HCT116 (cell line): ENCODE measurements around the gene PREX1. TPM values are rescaled to one million over a fixed set of nuclear protein-coding genes. Genes with fewer than 3 reads are reported as not detected.

Source experiments
- ATAC-seq: fragments of 200-7000 bp; cut with Tn5 transposase; 2 replicates; pipeline ENCODE4 v1.9.1; 2020; ENCODE audit warnings: mild to moderate bottlenecking, moderate library complexity
- BruUV-seq: library from RNA; stranded (reverse); fragments of 400-500 nt; replicated peaks from 2 replicates; lab custom pipeline; 2021; lab: Mats Ljungman, UMichigan
- CTCF ChIA-PET: fragments of 300-600 bp; sonication (Branson Sonifier 250); formaldehyde crosslinking; loops from one replicate; lab custom pipeline; 2021; ENCODE audit warnings: antibody characterized with exemption; lab: Charles Lee
- POLR2A ChIA-PET: fragments of 300-600, 350-600 bp; sonication (Branson Sonifier 250); formaldehyde crosslinking; loops from one replicate; lab custom pipeline; 2021; ENCODE audit warnings: antibody characterized with exemption; lab: Charles Lee
- RAD21 ChIA-PET, 2 experiments: fragments of 300-600 bp; sonication (Branson Sonifier 250); formaldehyde crosslinking; loops; one replicate each; lab custom pipeline; 2023; ENCODE audit warnings: low total read pairs in 2 of 2; ENCODE audit not compliant: uncharacterized antibody in 2 of 2, unreplicated experiment in 2 of 2, low non-redundant PET in 1 of 2; lab: Charles Lee
- DNase-seq: peaks from one replicate; pipeline ENCODE4 v3.0.0-alpha.2; 2010; ENCODE audit warnings: low read depth, low spot score
- H2AFZ ChIP-seq: fragments of 200-600 bp; shearing (Covaris generic), sonication (generic); 2 replicates; pipeline ENCODE4 v1.6.1; 2017; ENCODE audit warnings: low read depth, mixed run types, mixed read lengths, antibody characterized with exemption, low read length; ENCODE audit not compliant: poor library complexity, severe bottlenecking
- H3K27ac ChIP-seq: 2 replicates; pipeline ENCODE4 v1.5.1; 2012; ENCODE audit warnings: low read depth, low read length
- H3K27me3 ChIP-seq: fragments of 200-600 bp; sonication (generic); 2 replicates; pipeline ENCODE4 v1.6.1; 2016; ENCODE audit warnings: mixed run types, low read length, mixed read lengths; ENCODE audit not compliant: insufficient read depth
- H3K36me3 ChIP-seq, 2 experiments: fragments of 200-500 bp in 1 of 2; fragments of 200-600 bp in 1 of 2; sonication (Bioruptor generic) in 1 of 2; sonication (generic) in 1 of 2; 2 replicates each; pipeline versions ENCODE4 v1.5.1 to v1.6.1; 2014 to 2016; ENCODE audit warnings: low read length in 2 of 2, inconsistent platforms in 1 of 2, mixed read lengths in 1 of 2, mixed run types in 1 of 2; ENCODE audit not compliant: insufficient read depth in 2 of 2, control insufficient read depth in 1 of 2
- H3K4me1 ChIP-seq, 2 experiments: fragments of 200-600 bp in 1 of 2; sonication (generic) in 1 of 2; 2 replicates each; pipeline versions ENCODE4 v1.5.1 to v1.6.1; 2012 to 2017; ENCODE audit warnings: low read length in 2 of 2, inconsistent platforms in 1 of 2, mild to moderate bottlenecking in 1 of 2, mixed read lengths in 1 of 2, mixed run types in 1 of 2, moderate library complexity in 1 of 2; ENCODE audit not compliant: insufficient read depth in 2 of 2, control insufficient read depth in 1 of 2
- H3K4me2 ChIP-seq: fragments of 200-600 bp; sonication (generic); 2 replicates; pipeline ENCODE4 v1.6.1; 2017; ENCODE audit warnings: mixed run types, low read length, mixed read lengths
- H3K4me3 ChIP-seq, 2 experiments: fragments of 200-600 bp in 1 of 2; sonication (generic) in 1 of 2; replicated peaks in 1 of 2; 2 replicates each; pipeline ENCODE4 v1.5.1; 2011 to 2016; ENCODE audit warnings: low read length in 2 of 2, control low read depth in 1 of 2, low read depth in 1 of 2, mild to moderate bottlenecking in 1 of 2, mixed read lengths in 1 of 2, mixed run types in 1 of 2
- H3K79me2 ChIP-seq: fragments of 200-600 bp; sonication (generic); 2 replicates; pipeline ENCODE4 v1.6.1; 2017; ENCODE audit warnings: mild to moderate bottlenecking, mixed run types, low read length, moderate library complexity, mixed read lengths; ENCODE audit not compliant: insufficient read depth
- H3K9ac ChIP-seq: fragments of 200-600 bp; sonication (generic); 2 replicates; pipeline ENCODE4 v1.6.1; 2016; ENCODE audit warnings: low read length, mixed read lengths
- H3K9me2 ChIP-seq: fragments of 200-600 bp; sonication (generic), shearing (Covaris generic); 2 replicates; pipeline ENCODE4 v1.6.1; 2017; ENCODE audit warnings: mixed run types, mild to moderate bottlenecking, moderate library complexity; ENCODE audit not compliant: insufficient read depth
- H3K9me3 ChIP-seq, 2 experiments: fragments of 200-500 bp in 1 of 2; fragments of 200-600 bp in 1 of 2; sonication (Bioruptor generic) in 1 of 2; sonication (generic) in 1 of 2; 2 replicates each; pipeline ENCODE4 v1.6.1; 2014 to 2017; ENCODE audit warnings: low read length in 2 of 2, mixed read lengths in 2 of 2, inconsistent platforms in 1 of 2, low read depth in 1 of 2, mild to moderate bottlenecking in 1 of 2, mixed run types in 1 of 2, moderate library complexity in 1 of 2; ENCODE audit not compliant: control insufficient read depth in 1 of 2, insufficient read depth in 1 of 2
- H4K20me1 ChIP-seq: fragments of 200-600 bp; sonication (generic), shearing (Covaris generic); 2 replicates; pipeline ENCODE4 v1.6.1; 2017; ENCODE audit warnings: mixed run types, mild to moderate bottlenecking, moderate library complexity; ENCODE audit not compliant: insufficient read depth
- CBX3 ChIP-seq: IDR thresholded peaks from 2 replicates; pipeline ENCODE4 v1.6.1; 2012; ENCODE audit warnings: low read depth
- CEBPB ChIP-seq: IDR thresholded peaks from 2 replicates; pipeline ENCODE4 v1.6.1; 2012; ENCODE audit warnings: low read depth
- ELF1 ChIP-seq: IDR thresholded peaks from 2 replicates; pipeline ENCODE4 v1.6.1; 2012; ENCODE audit warnings: low read depth, borderline replicate concordance
- EZH2phosphoT487 ChIP-seq: fragments of 200-600 bp; IDR thresholded peaks from 2 replicates; pipeline ENCODE4 v1.6.1; 2018; ENCODE audit warnings: antibody characterized with exemption, borderline replicate concordance
- JUND ChIP-seq: IDR thresholded peaks from 2 replicates; pipeline ENCODE4 v1.6.1; 2012
- POLR2A ChIP-seq: IDR thresholded peaks from 2 replicates; pipeline ENCODE4 v1.7.0; 2011; ENCODE audit warnings: borderline replicate concordance; ENCODE audit not compliant: insufficient read depth, insufficient read length; ENCODE audit errors: extremely low read depth
- POLR2AphosphoS5 ChIP-seq: IDR thresholded peaks from 2 replicates; pipeline ENCODE4 v1.6.1; 2011; ENCODE audit warnings: mild to moderate bottlenecking, low read depth, low read length, moderate library complexity
- SP1 ChIP-seq: IDR thresholded peaks from 2 replicates; pipeline ENCODE4 v1.6.1; 2012; ENCODE audit warnings: low read depth
- SRF ChIP-seq: IDR thresholded peaks from 2 replicates; pipeline ENCODE4 v1.6.1; 2012; ENCODE audit warnings: low read depth
- ZFX ChIP-seq: fragments of 450-650 bp; IDR thresholded peaks from 2 replicates; pipeline ENCODE4 v1.6.1; 2017
- intact Hi-C: fragments of 100-400 bp; cut with micrococcal nuclease; formaldehyde crosslinking; loops from 2 replicates; pipeline ENCODE4 v1.10.0; 2022
- total RNA-seq: library from RNA; stranded (reverse); gene quantifications from one replicate; pipeline ENCODE4 v1.2.1, GENCODE V29; 2021; ENCODE audit not compliant: unreplicated experiment
- TF ChIP-seq, protein P1 (sequence below), 3 experiments: fragments of 200-600 bp in 1 of 3; sonication (generic) in 1 of 3; IDR thresholded peaks in 2 of 3; conservative IDR thresholded peaks in 1 of 3; 2 replicates each; pipeline ENCODE4 v1.5.1; 2012 to 2017; ENCODE audit warnings: low read depth in 2 of 3, low read length in 2 of 3, antibody characterized with exemption in 1 of 3, borderline replicate concordance in 1 of 3, control low read depth in 1 of 3, mild to moderate bottlenecking in 1 of 3, mixed read lengths in 1 of 3, mixed run types in 1 of 3, moderate library complexity in 1 of 3; ENCODE audit not compliant: insufficient read depth in 1 of 3
- TF ChIP-seq, protein P2 (sequence below): IDR thresholded peaks from 2 replicates; pipeline ENCODE4 v1.6.1; 2012

Gene PREX1
- total RNA-seq, 1 experiment from 2014 or later = 6.1 TPM

DNA sequence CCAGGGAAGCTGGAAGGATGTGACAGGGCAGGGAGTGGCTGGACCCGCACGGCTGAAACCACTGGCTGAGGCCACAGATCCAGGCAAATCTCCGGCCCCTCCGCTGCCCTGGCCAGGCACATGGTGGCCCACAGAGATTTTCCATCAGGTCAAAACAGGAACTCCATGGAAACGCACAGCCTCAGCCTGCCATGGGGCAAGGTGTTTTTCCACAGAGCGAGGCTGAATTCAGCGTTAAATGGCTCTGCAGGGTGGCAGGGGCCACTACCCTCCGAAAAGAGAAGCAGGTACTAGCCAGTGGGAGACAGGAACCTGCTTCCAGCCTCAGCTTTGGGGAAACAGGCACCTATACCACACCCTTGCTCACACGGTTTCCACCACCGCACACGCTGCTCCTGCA lies 53.1 kb downstream of the PREX1 start:
- ChIA-PET CTCF (no interaction called here), POLR2A (no interaction called here), RAD21 (no interaction called here)
- Histone ChIP-seq H3K4me1 (peaks cover 0 to 5% of the 10 kb centered on the region in 2 experiments; a peak in 2 of 4 replicates), H3K9ac (no peak overlapping the region), H3K9me2 (no peaks in the 10 kb centered on the region), H2AFZ (no peak overlapping the region), H3K36me3 (no peaks in the 10 kb centered on the region), H3K4me2 (no peak overlapping the region), H3K79me2 (no peaks in the 10 kb centered on the region), H3K4me3 (no peak overlapping the region), H3K27ac (no peak overlapping the region), H3K9me3 (no peaks in the 10 kb centered on the region), H3K27me3 (no peaks in the 10 kb centered on the region), H4K20me1 (no peaks in the 10 kb centered on the region)
- DNase-seq (no peak), ATAC-seq (no peak)
- BruUV-seq = no TSS peak
- TF ChIP-seq ELF1 (no peak), CBX3 (no peak), JUND (no peak), EZH2phosphoT487 (no peak), CEBPB (no peak), SP1 (no peak), POLR2AphosphoS5 (no peak), ZFX (no peak), POLR2A (no peak), SRF (no peak)
- TF ChIP-seq, protein P1, sequence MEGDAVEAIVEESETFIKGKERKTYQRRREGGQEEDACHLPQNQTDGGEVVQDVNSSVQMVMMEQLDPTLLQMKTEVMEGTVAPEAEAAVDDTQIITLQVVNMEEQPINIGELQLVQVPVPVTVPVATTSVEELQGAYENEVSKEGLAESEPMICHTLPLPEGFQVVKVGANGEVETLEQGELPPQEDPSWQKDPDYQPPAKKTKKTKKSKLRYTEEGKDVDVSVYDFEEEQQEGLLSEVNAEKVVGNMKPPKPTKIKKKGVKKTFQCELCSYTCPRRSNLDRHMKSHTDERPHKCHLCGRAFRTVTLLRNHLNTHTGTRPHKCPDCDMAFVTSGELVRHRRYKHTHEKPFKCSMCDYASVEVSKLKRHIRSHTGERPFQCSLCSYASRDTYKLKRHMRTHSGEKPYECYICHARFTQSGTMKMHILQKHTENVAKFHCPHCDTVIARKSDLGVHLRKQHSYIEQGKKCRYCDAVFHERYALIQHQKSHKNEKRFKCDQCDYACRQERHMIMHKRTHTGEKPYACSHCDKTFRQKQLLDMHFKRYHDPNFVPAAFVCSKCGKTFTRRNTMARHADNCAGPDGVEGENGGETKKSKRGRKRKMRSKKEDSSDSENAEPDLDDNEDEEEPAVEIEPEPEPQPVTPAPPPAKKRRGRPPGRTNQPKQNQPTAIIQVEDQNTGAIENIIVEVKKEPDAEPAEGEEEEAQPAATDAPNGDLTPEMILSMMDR (IDR thresholded peaks at IDR 0.05 in 2 of 3, conservative IDR thresholded peaks at IDR 0.05 in 1 of 3; ENCODE audit: borderline replicate concordance in 1 of 3, insufficient read depth in 1 of 3, low read depth in 2 of 3, low read length in 2 of 3) = no peak
- TF ChIP-seq, protein P2, sequence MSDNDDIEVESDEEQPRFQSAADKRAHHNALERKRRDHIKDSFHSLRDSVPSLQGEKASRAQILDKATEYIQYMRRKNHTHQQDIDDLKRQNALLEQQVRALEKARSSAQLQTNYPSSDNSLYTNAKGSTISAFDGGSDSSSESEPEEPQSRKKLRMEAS = no peak
- intact Hi-C loops = no loop called here
